Activated CD4-positive, alpha-beta T cell treated with anti-CD3 and anti-CD28 coated beads, Interleukin-2, Interleukin-4, amounts not matched to agents 100 ng/mL and 50 ng/mL, durations not matched to agents 16 hours and 8 hours (primary cell): Measurements from ENCODE around the gene CCNE1.
"Not testable (repeated sequence)": the region's sequence is repeated elsewhere in the genome, so short reads cannot be mapped to it uniquely, and the experiment has no call there.

Experiments used
- DNase-seq: peaks from one replicate; pipeline ENCODE4 v3.0.0-alpha.2; 2020; ENCODE audit warnings: low spot score

Gene CCNE1

DNA sequence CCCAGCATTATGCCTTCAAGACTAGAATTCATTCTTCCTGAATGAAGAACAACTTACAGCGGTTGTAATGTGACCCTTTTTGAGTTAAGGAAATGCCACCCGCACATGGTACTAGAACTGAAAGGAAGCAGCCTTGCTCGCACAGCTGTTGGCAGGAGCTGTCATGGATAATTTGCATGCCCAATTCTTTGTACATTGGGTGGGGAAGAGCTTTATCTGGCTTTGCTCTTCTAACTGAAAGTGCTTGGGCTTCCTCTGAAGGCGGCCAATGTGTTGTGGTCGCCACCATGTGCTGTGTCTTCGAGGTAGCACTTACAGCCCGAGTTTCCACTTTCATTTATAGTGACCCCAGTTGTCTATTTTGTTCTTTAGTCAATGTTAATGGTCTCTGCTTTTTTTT is 3.4 kb downstream of the CCNE1 start:
- DNase-seq = no peak

DNA sequence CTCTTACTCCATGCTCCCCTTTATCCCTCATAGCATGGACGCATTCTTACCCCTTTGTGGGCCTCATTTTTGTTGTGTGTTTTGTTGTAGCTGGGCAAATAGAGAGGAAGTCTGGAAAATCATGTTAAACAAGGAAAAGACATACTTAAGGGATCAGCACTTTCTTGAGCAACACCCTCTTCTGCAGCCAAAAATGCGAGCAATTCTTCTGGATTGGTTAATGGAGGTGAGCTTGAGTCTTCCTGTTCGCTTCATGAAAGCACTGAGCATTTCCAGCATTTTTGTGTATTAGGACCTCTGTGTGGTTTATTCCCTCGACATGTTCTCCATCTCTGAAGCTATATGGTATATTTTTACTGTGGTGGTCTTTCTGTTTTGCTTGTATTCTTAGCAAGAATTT is 5.5 kb downstream of the CCNE1 start:
- no peak for DNase-seq

DNA sequence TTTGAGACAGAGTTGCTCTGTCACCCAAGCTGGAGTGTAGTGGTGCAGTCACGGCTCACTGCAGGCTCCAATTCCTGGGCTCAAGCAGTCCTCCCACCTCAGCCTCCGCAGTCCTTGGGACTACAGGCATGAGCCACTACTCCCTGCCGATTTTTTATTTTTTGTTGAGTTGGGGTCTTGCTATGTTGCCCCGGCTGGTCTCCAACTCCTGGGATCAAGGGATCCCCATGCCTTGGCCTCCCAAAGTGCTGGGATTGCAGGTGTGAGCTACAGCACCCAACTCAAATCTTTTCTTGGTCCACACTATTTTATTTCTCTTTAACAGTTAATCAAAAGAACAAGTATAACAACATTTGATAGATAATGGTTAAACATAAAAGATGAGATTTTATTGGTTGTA is 7.5 kb downstream of the CCNE1 start:
- no peak for DNase-seq

- DNase-seq = no peak
Measured at GRCh38 chr19:29819986-29820385, 8.2 kb downstream of the CCNE1 start.

- DNase-seq = no peak
Measured at GRCh38 chr19:29823581-29824330, 12.0 kb downstream of the CCNE1 start.

DNA sequence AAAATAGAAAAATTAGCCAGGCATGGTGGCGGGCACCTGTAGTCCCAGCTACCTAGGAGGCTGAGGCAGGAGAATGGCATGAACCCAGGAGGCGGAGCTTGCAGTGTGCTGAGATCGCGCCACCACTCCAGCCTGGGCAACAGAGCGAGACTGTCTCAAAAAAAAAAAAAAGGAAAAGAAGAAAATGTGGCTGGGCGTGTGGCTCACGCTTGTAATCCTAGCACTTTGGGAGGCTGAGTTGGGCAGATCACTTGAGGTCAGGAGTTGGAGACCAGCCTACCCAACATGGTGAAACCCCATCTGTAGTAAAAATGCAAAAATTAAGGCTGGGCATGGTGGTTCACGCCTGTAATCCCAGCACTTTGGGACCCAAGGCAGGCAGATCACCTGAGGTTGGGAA is 13.5 kb downstream of the CCNE1 start:
- DNase-seq = not testable (repeated sequence)

DNA sequence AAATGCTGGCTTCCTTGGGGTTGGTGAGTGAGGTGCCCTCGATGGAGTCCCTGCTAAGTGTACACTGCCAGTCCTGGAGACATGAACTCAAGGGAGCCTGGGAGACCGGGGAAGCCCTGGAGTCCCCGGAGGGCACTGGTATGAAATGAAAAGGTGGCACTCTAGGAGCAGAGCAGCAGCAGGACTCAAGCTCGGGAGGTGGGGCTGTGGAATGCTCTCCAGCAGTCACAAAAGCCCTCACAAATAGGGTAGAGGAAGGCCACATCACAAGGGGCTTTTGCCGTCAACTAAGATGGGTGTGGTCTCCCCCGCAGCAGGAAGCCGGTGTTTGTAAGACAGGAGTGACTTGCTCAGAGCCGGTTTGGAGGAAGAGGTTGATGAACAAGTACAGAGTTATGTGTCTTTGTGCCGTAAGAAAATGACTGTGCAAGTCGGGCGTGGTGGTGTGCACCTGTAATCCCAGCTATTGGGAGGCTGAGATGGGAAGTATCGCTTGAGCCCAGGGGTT is 19.3 kb downstream of the CCNE1 start:
- peak; percentile 78 for DNase-seq

DNA sequence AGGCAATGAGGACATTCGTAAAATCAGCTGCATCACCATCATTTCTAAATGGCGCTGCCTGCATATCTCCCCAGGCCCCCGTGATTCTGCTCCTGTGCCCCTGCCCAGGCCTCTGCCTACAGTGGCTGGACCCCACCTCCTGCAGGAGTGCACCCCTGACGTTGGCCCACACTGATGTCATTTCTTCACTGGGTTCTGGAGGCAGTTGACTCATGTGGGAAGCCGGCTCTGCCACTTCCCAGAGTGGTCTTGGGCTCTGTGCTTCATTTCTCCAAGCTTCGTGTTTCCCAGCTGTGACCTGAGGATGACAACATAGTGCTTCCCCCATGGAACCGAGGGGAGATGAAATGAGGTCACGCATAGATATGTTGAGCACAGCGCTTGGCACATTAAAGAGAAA is 19.9 kb downstream of the CCNE1 start:
- no peak for DNase-seq

- DNase-seq = no peak
Measured at GRCh38 chr19:29832801-29833200, 21.0 kb downstream of the CCNE1 start.

DNA sequence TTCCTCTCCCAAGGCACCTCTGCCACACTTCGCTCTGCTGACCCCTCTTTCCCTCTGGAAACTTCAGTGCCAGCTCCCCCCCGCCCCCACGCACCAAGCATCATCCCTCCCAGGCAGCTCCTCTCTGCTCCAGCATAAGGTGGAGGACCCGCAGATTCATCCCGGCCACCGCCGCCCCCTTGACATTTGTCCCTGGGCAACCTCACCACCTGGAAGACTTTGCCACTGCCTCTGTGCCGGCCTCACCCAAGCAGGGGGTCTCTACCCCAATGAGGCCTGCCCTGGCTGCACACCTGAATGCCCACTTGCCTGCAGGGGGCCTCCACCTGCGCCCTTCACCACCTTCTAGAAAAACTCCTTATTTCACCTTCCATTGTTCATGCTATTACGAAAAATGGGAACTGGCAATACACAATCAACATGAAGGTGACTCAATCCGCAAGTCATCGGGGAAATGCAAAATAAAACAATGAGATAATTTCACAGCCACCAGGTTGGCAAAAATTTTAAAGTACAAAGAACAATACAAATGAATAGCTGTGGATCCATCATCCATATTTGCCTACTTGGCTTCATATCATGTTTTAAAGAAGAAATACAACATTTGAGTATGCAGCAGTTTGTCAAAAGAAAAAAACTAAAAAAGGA is 21.9 kb downstream of the CCNE1 start:
- no peak for DNase-seq

- DNase-seq = no peak
Measured at GRCh38 chr19:29834991-29835846, 23.4 kb downstream of the CCNE1 start.

- DNase-seq = peak; percentile 81
Measured at GRCh38 chr19:29836409-29836825, 24.6 kb downstream of the CCNE1 start.

DNA sequence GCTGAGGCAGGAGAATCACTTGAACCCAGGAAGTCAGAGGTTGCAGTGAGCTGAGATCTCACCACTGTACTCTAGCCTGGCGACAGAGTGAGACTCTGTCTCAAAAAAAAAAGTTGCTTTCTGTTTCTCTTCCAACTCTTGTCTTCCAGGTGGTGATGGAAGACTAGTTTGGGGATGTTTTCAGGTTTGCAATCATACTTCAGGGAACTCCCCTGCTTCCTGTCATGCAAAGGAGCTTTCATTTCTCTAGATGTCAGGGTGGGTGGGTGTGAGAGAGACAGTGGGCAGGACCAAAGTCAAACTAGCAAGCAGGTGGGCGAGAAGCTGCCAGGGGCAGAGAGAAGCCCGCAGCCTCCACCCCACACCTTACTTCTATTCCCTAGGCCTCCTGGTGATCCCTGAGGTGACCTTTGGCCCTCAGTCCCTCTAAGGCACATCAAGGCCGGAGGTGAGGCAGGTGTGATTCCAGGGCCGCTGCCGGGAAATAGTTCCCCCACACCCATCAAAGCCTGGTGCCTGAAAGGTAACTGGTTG is 25.7 kb downstream of the CCNE1 start:
- peak; percentile 56 for DNase-seq

DNA sequence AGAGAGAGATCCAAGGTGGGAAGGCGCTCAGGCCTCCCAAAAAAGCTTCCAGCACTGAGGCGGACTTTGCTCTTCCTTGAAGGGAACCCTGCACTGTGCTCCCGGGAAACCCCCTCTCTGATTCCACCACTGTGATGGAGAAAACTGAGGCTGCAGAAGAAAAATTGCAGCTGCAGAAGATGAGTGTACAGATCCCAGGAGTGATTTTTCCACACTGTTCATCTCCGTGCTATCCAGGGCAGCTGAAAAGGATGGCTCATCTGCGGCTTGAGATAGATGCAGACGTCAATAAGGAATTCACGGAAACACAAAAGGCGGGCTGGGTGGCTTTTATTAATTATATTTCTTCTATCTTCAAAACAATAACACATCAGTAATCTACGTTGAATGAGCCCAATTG is 26.2 kb downstream of the CCNE1 start:
- DNase-seq = no peak

- DNase-seq = no peak
Measured at GRCh38 chr19:29840066-29840950, 28.5 kb downstream of the CCNE1 start.

DNA sequence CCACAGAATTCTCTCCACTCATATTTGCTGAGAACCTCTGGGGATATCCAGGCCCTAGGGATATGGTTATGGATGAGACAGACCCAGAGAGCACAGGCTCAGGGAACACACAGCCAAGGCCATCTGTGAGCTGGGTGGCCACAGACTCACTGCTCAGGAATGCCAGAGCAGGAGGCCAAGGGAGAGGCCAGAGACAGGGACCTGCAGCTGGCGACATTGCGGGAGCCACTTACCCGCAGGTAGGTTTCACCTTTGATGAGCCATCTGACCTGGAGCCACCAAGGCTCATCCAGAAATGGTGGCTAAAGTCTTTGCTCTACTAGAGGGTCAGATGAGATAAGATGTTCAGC is 29.4 kb downstream of the CCNE1 start:
- no peak for DNase-seq

- no peak for DNase-seq
Measured at GRCh38 chr19:29841559-29842367, 30.0 kb downstream of the CCNE1 start.

DNA sequence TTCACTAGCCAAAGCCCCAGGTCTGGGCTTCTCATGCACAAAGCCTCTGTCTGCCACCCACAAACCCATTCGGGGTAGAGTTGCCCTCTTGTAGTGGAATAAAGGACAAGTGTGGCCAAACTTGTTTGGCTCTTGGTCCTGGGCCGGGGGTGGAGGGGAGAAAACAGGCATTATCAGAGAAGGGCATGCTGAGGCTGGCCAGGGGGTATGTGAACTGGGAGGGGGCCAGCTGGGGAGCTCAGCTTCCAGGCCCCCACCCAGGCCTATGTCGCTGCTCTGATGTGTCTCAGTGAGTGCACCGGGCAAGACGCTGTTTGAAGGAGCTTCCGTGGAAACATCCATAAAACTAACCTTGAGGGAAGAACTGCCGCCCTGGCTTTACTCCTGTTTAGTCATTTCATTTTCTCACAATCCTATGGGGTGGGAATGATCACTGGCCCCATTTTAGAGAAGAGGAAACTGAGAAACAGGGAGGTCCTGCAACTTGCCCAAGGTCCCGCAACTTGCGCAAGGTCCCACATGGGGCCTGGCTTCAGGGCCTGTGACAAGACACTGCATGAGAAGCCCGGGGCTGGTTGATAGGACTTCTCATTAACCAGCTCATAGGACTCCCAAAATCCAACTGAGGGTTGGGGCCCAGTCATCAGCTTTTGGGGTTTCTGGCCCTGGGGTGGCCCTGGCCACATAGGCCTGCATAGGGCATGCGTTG is 30.8 kb downstream of the CCNE1 start:
- no peak for DNase-seq

GRCh38 chr19:29843180-29844051 is 31.6 kb downstream of the CCNE1 start:
- DNase-seq = no peak
